ENCODE data around the gene TRAF3.
"Not testable (repeated sequence)": the region's sequence is repeated elsewhere in the genome, so short reads cannot be mapped to it uniquely, and the experiment has no call there.

TRAF3 gene

GRCh38 chr14:102885737-102886447, 108.6 kb downstream of the TRAF3 start:
- no peak for DNase-seq (ENCODE audit: low read depth in 2 of 3, low spot score in 1 of 3)

DNA sequence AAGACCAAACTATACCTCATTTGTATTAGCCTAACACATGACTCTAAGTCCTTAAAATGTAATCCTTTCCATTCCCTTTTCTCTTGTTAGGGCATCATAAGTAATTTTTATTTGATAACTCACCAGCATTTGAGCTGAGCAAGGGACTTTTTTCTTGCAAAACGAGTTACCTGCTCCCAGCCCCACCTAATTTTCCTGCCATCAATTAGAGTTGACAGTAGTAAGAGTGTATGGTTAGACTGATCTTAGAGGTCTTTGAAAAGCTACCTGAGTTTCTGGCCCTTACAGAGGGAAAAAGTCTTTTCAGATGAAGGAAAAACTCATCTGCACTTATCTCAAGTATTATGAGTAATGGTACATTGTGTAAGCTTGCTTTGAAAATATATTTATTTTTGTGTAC, 111.5 kb downstream of the TRAF3 start:
- DNase-seq (ENCODE audit: low read depth in 2 of 3, low spot score in 1 of 3): no peak

DNA sequence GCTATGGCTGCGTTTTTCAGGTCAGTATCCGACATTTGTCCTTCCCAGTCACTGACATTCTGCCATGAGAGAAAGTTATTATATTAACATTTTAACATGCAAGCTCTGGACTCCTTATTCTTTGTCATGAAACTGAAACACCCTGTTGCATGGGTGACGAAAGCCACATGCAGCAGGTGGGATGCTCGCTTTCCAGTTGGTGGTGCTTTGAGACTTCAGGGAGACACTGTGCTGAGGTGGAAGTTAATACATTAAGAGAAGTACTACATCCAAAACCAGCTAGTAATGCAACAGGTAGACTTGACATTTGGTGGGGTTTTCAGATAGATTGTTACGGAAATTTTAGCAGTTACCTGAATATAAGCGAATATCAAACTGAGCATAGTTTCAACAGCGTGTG, 112.4 kb downstream of the TRAF3 start:
- DNase-seq (ENCODE audit: low read depth in 2 of 3, low spot score in 1 of 3): no peak

DNA sequence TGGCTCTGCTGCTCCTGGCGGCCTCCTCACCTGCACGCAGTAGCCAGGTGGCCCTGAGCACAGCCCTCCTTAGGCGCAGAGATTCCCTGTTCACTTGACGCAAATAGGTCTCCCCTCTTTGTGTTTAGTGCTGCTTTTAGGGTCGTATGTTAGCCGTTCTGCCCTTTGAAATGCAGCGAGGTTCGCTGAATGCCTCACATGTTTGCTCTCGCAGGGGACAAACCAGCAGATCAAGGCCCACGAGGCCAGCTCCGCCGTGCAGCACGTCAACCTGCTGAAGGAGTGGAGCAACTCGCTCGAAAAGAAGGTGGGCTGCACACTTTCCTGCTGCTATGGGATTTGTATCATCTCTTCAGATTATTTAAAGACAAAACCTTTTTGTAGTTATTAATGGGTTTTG, 113.9 kb downstream of the TRAF3 start:
- no peak for DNase-seq (ENCODE audit: low read depth in 2 of 3, low spot score in 1 of 3)

DNA sequence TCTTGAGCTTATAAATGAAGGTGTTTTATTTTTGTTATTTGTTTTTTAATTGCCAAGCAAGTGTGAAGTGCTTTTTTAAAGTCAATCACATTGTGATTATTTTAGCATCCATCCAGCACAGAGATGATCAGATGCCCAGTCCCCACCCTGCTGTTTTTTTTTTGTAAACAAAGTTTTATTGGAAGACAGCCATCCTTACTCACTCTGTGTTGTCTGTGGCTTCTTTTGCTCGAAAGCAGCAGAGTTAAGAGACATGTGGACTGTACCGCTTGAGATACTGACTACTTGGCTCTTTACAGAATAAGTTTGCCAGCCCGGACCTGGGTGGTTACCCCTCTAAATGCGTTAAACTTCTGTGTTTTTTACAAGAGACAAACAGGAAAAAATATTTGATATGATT, 114.3 kb downstream of the TRAF3 start:
- no peak for DNase-seq (ENCODE audit: low read depth in 2 of 3, low spot score in 1 of 3)

DNA sequence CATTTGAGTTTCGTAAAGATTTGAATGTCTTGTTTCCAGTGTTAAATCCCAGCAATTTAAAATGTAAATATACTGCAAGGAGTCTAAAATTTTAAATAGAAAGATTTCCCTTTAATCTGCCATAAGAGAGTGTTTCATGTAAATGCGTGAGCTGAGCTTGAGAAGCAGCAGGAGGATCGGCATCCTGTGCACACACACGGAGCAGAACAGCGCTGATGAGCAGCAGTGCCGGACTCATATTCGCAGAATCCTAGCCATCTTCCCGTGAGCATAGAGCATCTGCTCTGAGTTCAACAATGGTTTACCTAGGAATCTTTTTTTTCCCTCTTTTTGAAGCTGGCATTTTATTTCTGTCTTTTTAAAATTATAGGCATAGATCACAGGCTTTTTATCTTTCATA, 115.4 kb downstream of the TRAF3 start:
- no peak for DNase-seq (ENCODE audit: low read depth in 2 of 3, low spot score in 1 of 3)

GRCh38 chr14:102893452-102893851, 116.2 kb downstream of the TRAF3 start:
- DNase-seq (ENCODE audit: low read depth in 2 of 3, low spot score in 1 of 3): no peak

GRCh38 chr14:102896735-102897134, 119.5 kb downstream of the TRAF3 start:
- not testable (repeated sequence) for DNase-seq (ENCODE audit: low read depth in 2 of 3, low spot score in 1 of 3)

- DNase-seq (ENCODE audit: low read depth in 2 of 3, low spot score in 1 of 3): no peak
Measured at GRCh38 chr14:102897299-102898027, 120.2 kb downstream of the TRAF3 start.

DNA sequence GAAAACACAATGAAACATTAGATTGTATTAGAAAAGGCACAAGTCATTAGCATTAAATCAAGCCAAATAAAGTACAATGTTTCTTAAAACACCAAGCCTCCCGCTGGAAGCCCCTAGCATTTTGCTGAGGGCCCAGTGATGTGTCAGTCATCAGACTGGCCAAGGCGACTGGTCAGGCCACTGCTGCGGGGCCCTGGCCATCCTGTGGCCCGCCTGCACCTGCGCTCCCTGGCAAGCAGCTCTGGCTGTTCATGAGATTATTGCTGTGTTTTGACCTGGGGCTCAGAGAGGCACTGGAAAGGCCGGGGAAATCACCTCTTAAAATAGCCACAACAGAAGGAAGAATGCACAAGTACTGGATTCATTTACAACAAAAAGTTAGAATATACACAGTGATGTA, 121.0 kb downstream of the TRAF3 start:
- DNase-seq (ENCODE audit: low read depth in 2 of 3, low spot score in 1 of 3): no peak

DNA sequence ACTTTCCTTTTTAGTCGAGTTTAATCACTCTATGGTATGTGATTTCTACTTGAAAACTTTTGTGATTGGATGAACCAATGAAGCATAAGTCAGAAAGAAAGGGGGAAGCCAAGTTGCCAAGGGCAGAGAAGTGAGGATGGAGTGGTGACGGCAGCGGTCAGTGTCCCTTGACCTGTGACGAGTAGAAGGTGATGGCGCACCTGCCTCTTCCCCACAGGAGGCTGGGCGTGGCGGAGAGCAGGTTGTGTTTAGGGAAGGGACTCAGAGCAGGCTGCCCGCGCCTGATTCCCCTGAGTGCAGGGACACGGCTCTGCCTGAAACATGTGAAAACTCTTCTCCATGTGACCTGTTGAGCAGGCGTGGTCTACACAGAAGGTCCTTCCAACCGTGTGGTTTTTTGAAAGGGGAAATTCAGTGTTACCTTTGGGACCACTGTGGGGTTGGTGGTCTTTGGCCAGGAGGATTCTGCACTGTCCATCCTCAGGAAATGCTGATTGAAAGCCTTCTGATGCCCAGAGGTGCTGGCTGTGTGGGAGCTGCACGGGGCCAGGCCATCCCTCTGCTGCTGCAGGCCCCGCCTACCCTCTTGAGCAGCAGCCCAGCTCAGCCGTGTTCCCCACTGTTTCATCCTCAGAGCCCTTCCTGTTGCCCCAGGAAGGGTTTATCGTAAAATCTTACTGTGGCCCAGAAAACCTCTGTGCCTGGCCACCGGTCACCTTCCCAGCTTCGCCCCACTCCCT, 121.7 kb downstream of the TRAF3 start:
- DNase-seq (ENCODE audit: low read depth in 2 of 3, low spot score in 1 of 3): no peak

DNA sequence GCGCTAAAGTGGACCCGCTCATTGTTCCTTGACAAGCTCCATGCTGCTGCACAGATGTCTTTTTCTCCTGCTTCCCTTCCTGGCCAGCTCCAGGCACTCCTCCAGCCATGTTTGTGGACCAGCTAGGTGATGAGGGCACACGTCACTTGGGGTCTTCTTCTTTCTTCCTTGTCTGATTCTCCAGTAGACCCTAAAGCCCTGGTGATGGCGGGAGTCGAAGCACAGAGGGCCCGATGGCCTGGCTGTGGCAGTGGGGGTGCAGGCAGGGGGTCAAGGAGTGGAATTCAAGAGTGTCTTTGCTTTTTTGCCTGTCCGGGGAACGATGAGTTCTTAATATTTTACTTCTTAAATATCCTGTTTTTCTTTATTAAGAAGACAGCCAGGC, 122.3 kb downstream of the TRAF3 start:
- no peak for DNase-seq (ENCODE audit: low read depth in 2 of 3, low spot score in 1 of 3)

GRCh38 chr14:102900631-102901571, 123.7 kb downstream of the TRAF3 start:
- no peak for DNase-seq (ENCODE audit: low read depth in 2 of 3, low spot score in 1 of 3)

DNA sequence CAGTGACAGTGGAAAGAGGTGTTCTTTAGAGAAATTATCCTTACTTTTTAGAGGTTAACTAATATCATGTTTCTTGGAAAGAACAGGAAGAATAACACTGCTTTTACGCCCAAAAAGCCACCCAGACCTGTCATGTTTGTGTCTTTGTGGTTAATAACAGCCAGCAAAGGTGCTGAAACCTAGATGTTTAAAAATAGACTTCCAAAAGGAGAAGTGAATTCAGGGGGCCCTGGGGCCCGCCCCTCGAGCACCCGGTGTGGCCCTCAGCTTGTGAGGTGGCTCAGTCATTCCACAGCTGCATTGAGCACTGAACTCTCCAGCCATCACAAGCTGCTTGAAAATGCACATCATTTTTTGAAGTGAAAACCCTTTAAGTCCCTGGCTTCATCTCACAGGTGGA, 124.4 kb downstream of the TRAF3 start:
- no peak for DNase-seq (ENCODE audit: low read depth in 2 of 3, low spot score in 1 of 3)

- DNase-seq (ENCODE audit: low read depth in 2 of 3, low spot score in 1 of 3): no peak
Measured at GRCh38 chr14:102902086-102902485, 124.8 kb downstream of the TRAF3 start.

- no peak for DNase-seq (ENCODE audit: low read depth in 2 of 3, low spot score in 1 of 3)
Measured at GRCh38 chr14:102902523-102903247, 125.4 kb downstream of the TRAF3 start.

- no peak for DNase-seq (ENCODE audit: low read depth in 2 of 3, low spot score in 1 of 3)
Measured at GRCh38 chr14:102903248-102903888, 126.1 kb downstream of the TRAF3 start.

DNA sequence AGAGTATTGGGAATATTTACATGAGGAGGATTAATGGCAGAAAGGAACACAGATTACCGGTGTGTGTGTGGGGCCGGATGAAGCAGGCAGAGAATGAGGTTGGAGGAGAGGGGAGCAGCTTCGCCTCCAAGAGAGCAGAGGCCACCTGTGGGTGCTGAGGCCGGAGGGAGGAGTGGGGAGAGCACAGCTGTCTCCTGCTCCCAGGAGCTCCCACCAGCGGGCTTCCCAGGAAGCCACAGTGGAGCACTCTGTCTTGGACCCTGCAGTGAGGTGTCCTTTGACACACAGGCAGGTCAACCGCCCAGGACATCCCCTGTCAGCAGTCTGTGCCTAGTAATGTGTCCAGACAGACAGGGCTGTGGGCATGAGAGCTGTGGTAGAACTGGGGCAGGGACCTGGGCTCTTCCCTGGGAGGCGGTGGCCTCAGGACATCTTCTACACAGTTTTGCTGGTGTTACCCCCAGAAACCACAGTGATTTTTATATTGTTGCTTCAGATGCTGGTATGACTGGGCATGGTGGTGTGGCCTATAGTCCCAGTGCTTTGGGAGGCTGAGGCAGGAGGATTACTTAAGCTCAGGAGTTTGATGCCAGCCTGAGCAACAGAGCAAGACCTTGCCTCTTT, 126.8 kb downstream of the TRAF3 start:
- DNase-seq (ENCODE audit: low read depth in 2 of 3, low spot score in 1 of 3): no peak

All from stimulated activated CD4-positive, alpha-beta T cell treated with anti-CD3 and anti-CD28 coated beads, Interleukin-12 subunit alpha, Interleukin-12 subunit beta, amount 100 ng/mL, for 48 hours (primary cell).